SK-N-MC (cell line): ENCODE results near the gene TCL1B.

Experiments used
- FOXP2 ChIP-seq: optimal IDR thresholded peaks from 2 replicates; pipeline ENCODE3; 2011; ENCODE audit warnings: mild to moderate bottlenecking, moderate library complexity; ENCODE audit not compliant: insufficient read depth; ENCODE audit errors: extremely low read length, control extremely low read depth
- POLR2AphosphoS5 ChIP-seq: IDR thresholded peaks from 2 replicates; pipeline ENCODE4 v1.6.1; 2012; ENCODE audit warnings: mild to moderate bottlenecking, low read depth, low read length, borderline replicate concordance

DNA sequence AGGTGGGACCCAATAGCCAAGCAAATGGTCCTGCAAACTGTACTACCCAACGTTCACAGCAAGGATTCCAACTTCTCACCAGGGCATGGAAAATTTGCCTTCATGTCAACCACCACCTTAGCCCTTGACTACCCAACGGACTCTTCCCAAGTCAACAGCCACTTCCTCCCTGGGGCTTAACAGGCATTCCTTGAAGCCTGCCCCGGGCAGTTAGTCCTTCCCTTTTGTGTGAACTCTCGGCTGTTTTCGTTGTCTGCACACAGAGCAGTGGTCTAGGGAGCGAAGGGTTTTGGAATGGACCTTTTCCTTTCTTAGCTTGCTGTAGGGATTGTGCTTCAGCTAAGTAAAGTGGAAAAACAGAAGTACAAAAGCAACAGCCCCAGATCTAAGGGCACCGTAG is 35.2 kb upstream of the TCL1B start:
- TF ChIP-seq POLR2AphosphoS5 (no peak), FOXP2 (no peak)
